ENCODE results near the gene FGF3.

Gene FGF3

GRCh38 chr11:69818603-69819441, at the start of gene FGF3:
TSS of gene FGF3 (minus strand) at chr11:69819416. CDS start at chr11:69818933, 483 bp downstream.
- FAIRE-seq = no peak

GRCh38 chr11:69868871-69869270, 49.7 kb upstream of the FGF3 start:
- FAIRE-seq (no peak), DNase-seq (ENCODE audit: low spot score) (no peak)

More at GRCh38 chr11:69818603-69819441, at the start of gene FGF3:
- peak; percentile 44 for DNase-seq (ENCODE audit: low spot score)

GRCh38 chr11:69868006-69868810, 49.0 kb upstream of the FGF3 start:
- no peak for FAIRE-seq

GRCh38 chr11:69867076-69868005, 48.1 kb upstream of the FGF3 start:
- DNase-seq (ENCODE audit: low spot score) = peak; percentile 64
- peak; percentile 97 for FAIRE-seq

More at GRCh38 chr11:69868006-69868810, 49.0 kb upstream of the FGF3 start:
- DNase-seq (ENCODE audit: low spot score) = no peak

- FAIRE-seq = no peak
Measured at GRCh38 chr11:69866648-69867047, 47.4 kb upstream of the FGF3 start.

GRCh38 chr11:69865707-69866106, 46.5 kb upstream of the FGF3 start:
- FAIRE-seq (no peak), DNase-seq (ENCODE audit: low spot score) (no peak)

More at GRCh38 chr11:69866648-69867047, 47.4 kb upstream of the FGF3 start:
- DNase-seq (ENCODE audit: low spot score) = no peak

GRCh38 chr11:69864686-69865661, 45.8 kb upstream of the FGF3 start:
- FAIRE-seq (peak; percentile 27), DNase-seq (ENCODE audit: low spot score) (no peak)

GRCh38 chr11:69863544-69864200, 44.5 kb upstream of the FGF3 start:
- no peak for FAIRE-seq
- DNase-seq (ENCODE audit: low spot score) = no peak

- DNase-seq (ENCODE audit: low spot score) = no peak
- FAIRE-seq = no peak
Measured at GRCh38 chr11:69862797-69863543, 43.8 kb upstream of the FGF3 start.

- no peak for DNase-seq (ENCODE audit: low spot score)
Measured at GRCh38 chr11:69862331-69862771, 43.1 kb upstream of the FGF3 start.

GRCh38 chr11:69861901-69862300, 42.7 kb upstream of the FGF3 start:
- DNase-seq (ENCODE audit: low spot score) (no peak), FAIRE-seq (no peak)

More at GRCh38 chr11:69862331-69862771, 43.1 kb upstream of the FGF3 start:
- FAIRE-seq = no peak

GRCh38 chr11:69860796-69861445, 41.7 kb upstream of the FGF3 start:
- DNase-seq (ENCODE audit: low spot score) (no peak), FAIRE-seq (no peak)

GRCh38 chr11:69860244-69860643, 41.0 kb upstream of the FGF3 start:
- no peak for FAIRE-seq
- DNase-seq (ENCODE audit: low spot score) = no peak

- FAIRE-seq (no peak), DNase-seq (ENCODE audit: low spot score) (no peak)
Measured at GRCh38 chr11:69859275-69859934, 40.2 kb upstream of the FGF3 start.

GRCh38 chr11:69855421-69855820, 36.2 kb upstream of the FGF3 start:
- FAIRE-seq (no peak), DNase-seq (ENCODE audit: low spot score) (no peak)

- DNase-seq (ENCODE audit: low spot score) (peak; percentile 51), FAIRE-seq (no peak)
Measured at GRCh38 chr11:69854713-69855112, 35.5 kb upstream of the FGF3 start.

- FAIRE-seq (no peak), DNase-seq (ENCODE audit: low spot score) (no peak)
Measured at GRCh38 chr11:69852056-69852455, 32.8 kb upstream of the FGF3 start.

GRCh38 chr11:69848201-69848600, 29.0 kb upstream of the FGF3 start:
- DNase-seq (ENCODE audit: low spot score) (no peak), FAIRE-seq (no peak)
